Measurements from ENCODE around the gene EEF1G.
"Not testable (repeated sequence)": the region's sequence is repeated elsewhere in the genome, so short reads cannot be mapped to it uniquely, and the experiment has no call there.

EEF1G gene

GRCh38 chr11:62573592-62574362 lies at the start of gene EEF1G:
TSS of gene EEF1G (minus strand) at chr11:62573891. CDS start at chr11:62573842, 49 bp downstream.
- Mint-ChIP-seq H3K9me3 (ENCODE audit: low read depth) (no peaks in the 10 kb centered on the region), H3K4me1 (ENCODE audit: low read depth) (peaks cover 49% of the 10 kb centered on the region), H3K4me3 (peak within 1 kb of the TSS; percentile 99), H3K27me3 (no peaks in the 10 kb centered on the region), H3K36me3 (peaks cover 17% of the 10 kb centered on the region), H3K27ac (peak within 1 kb of the TSS; percentile 98)

DNA sequence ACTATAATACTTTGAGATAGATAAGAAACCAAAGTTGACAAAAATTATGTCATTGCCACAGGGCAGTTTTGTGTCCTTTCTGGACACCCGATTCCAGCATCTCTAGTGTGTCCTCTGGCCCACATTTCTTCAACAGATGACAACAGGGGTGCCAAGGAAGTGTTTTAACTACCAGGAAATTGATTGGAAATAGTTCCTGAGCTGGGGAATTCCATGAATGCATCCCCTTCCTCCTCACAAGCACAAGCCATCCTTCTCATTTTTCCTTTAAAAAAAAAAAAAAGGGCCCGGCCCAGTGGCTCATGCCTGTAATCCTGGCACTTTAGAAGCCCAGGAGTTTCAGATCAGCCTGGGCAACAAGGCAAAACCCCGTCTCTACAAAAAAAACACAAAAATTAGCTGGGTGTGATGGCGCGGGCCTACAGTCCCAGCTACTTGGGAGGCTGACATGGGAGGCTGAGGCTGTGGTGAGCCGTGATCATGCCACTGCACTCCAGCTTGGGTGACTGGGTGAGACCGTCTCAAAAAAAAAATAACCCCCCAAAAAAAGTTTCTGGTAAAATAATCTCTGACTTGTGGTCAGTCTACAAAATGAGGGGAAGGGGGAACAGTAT lies 48.9 kb upstream of the EEF1G start:
- Mint-ChIP-seq H3K27ac (peak overlapping the region; percentile 99), H3K36me3 (peaks cover 7% of the 10 kb centered on the region), H3K4me1 (ENCODE audit: low read depth) (peaks cover 28% of the 10 kb centered on the region), H3K27me3 (no peaks in the 10 kb centered on the region), H3K9me3 (ENCODE audit: low read depth) (no peaks in the 10 kb centered on the region), H3K4me3 (peak overlapping the region; percentile 88)

DNA sequence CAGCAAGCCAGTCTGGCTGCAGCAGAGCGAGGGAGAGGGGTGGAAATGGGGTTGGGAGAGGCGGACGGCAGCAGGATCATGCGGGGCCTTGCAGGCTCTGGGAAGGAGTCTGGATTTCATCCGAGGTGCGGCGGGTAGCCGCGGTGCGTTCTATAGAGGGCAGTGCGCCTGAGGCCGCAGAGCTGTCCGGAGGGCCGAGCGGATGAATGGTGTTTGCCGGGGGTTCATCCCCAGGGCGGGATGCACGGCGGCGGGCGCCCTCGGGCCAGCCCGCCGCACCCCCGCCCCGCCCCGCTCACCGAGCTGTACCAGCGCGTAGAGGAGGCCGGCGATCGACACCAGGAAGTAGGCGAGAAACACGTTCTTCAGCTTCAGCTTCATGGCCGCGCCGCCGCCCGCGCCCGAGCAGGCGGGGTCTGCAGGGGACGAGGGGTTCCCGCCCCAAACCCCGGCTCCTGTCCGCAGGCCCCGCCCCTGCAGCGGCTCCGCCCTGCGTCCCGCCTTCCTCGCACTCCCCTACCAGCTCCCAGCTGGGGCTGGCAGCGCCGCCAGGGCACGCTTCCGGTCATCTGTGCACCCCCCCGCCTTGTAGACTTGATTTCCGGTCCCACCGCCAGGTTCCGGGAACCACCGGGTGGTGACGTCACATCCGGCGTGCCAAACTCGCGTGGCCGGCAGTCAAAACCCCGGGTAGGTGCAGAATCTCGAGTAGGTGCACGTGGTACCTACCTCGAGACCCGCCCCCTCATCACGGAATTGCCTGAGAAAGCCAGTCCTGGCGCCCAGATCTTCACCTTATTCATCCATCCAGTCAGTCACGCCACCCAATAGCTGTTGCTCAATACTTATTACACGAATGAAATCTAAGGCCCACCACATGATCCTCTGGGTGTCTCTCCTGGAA lies 48.1 kb upstream of the EEF1G start, which contains the start of gene B3GAT3:
Gene B3GAT3, minus strand, starts transcription at position 420 of the 904 bp plus-strand sequence. Its CDS starts 39 bp downstream, at position 381.
- Mint-ChIP-seq H3K9me3 (ENCODE audit: low read depth) (no peaks in the 10 kb centered on the region), H3K4me1 (ENCODE audit: low read depth) (peaks cover 28% of the 10 kb centered on the region), H3K36me3 (peaks cover 7% of the 10 kb centered on the region), H3K27ac (peak within 1 kb of the TSS; percentile 99), H3K4me3 (peak within 1 kb of the TSS; percentile 100), H3K27me3 (no peaks in the 10 kb centered on the region)

- H3K27ac Mint-ChIP-seq: peak overlapping the region; percentile 99
- no peaks in the 10 kb centered on the region for H3K27me3 Mint-ChIP-seq
- no peaks in the 10 kb centered on the region for H3K9me3 Mint-ChIP-seq (ENCODE audit: low read depth)
- peaks cover 7% of the 10 kb centered on the region for H3K36me3 Mint-ChIP-seq
- H3K4me1 Mint-ChIP-seq (ENCODE audit: low read depth): peaks cover 30% of the 10 kb centered on the region
- H3K4me3 Mint-ChIP-seq: peak overlapping the region; percentile 100
These were observed 47.4 kb upstream of the EEF1G start for GRCh38 chr11:62621027-62621566.

DNA sequence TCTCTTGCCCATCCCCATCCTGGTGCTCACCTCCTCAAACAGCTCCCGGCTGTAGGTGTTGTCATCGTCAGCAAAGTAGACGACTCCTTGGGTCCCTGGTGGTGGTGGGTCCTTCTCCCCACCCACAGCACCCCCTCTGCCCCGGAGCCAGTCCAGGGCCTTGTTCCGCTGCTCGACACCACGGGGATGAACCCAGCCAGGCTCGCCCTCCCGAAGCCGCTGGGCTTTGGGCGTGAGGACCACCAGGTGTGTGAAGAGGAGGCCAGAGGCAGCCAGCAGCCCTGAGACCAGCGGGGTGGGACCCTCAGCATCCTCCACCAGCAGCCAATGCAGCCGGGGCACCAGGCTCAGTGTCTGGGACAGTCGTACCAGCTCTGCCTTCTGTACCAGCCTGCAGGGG lies 43.3 kb upstream of the EEF1G start:
- H3K27ac Mint-ChIP-seq; H3K36me3 Mint-ChIP-seq; H3K27me3 Mint-ChIP-seq; H3K4me3 Mint-ChIP-seq; H3K9me3 Mint-ChIP-seq (ENCODE audit: low read depth): not testable (repeated sequence)
- peaks cover 39% of the 10 kb centered on the region for H3K4me1 Mint-ChIP-seq (ENCODE audit: low read depth)

DNA sequence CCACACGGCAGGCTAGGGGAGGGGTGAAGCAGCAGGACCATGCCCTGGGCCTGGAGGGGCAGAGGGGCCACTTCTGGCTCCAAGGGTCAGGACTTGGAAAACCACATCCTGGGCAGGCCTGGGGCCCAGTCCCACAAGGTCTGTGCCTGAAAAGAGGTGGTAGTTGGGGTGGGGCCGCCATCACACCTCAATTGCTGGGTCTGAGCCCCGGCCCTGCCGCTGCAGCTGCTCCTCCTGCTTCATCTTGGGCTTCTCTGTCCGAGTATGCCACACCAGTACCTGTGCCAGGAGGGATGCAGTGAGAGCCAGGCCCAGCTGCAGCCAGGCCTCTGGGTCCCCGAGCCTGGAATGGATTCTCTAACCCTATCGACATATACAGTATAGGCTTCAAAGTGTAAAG lies 41.8 kb upstream of the EEF1G start:
- peaks cover 2% of the 10 kb centered on the region for H3K36me3 Mint-ChIP-seq
- no peaks in the 10 kb centered on the region for H3K27me3 Mint-ChIP-seq
- H3K4me3 Mint-ChIP-seq: no peak overlapping the region
- H3K4me1 Mint-ChIP-seq (ENCODE audit: low read depth): peaks cover 36% of the 10 kb centered on the region
- no peak overlapping the region for H3K27ac Mint-ChIP-seq
- no peaks in the 10 kb centered on the region for H3K9me3 Mint-ChIP-seq (ENCODE audit: low read depth)

DNA sequence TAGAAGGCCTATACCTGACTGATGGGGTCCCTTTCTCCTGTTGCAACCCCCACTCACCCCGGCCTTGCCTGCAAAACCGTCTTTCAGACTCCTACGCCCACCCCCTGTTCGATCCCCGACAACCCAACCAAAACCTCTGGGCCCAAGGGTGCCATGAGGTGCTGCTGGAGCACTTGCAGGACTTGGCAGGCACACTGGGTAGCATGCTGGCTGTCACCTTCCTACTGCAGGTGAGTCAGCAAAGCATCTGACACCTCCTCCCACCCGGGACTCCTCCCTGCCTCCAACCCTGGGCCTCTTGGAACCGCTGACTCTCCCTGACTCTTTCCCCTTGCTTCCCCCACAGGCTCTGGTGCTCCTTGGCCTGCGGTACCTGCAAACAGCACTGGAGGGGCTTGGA lies 40.6 kb upstream of the EEF1G start:
- H3K4me1 Mint-ChIP-seq (ENCODE audit: low read depth): peaks cover 41% of the 10 kb centered on the region
- peaks cover 2% of the 10 kb centered on the region for H3K36me3 Mint-ChIP-seq
- peak overlapping the region; percentile 74 for H3K4me3 Mint-ChIP-seq

GRCh38 chr11:62613291-62613778 lies 39.6 kb upstream of the EEF1G start:
- Mint-ChIP-seq H3K9me3 (ENCODE audit: low read depth) (no peaks in the 10 kb centered on the region), H3K4me3 (peak overlapping the region; percentile 58), H3K27me3 (no peaks in the 10 kb centered on the region), H3K27ac (no peak overlapping the region), H3K36me3 (peaks cover 2% of the 10 kb centered on the region), H3K4me1 (ENCODE audit: low read depth) (peaks cover 44% of the 10 kb centered on the region)

More for the DNA sequence above, 40.6 kb upstream of the EEF1G start:
- H3K9me3 Mint-ChIP-seq (ENCODE audit: low read depth): no peaks in the 10 kb centered on the region
- peak overlapping the region; percentile 91 for H3K27ac Mint-ChIP-seq
- no peaks in the 10 kb centered on the region for H3K27me3 Mint-ChIP-seq

GRCh38 chr11:62612366-62613290 lies 38.9 kb upstream of the EEF1G start, which contains the start of the genes EML3 and ROM1:
TSS of gene EML3 (minus strand) at chr11:62612775. CDS start at chr11:62612457, 318 bp downstream.
TSS of gene ROM1 (plus strand) at chr11:62613257. CDS start at chr11:62613282, 25 bp downstream.
- Mint-ChIP-seq H3K36me3 (peaks cover 2% of the 10 kb centered on the region), H3K4me1 (ENCODE audit: low read depth) (peaks cover 50% of the 10 kb centered on the region), H3K4me3 (peak within 1 kb of the TSS; percentile 99), H3K27me3 (no peaks in the 10 kb centered on the region), H3K27ac (peak within 1 kb of the TSS; percentile 99), H3K9me3 (ENCODE audit: low read depth) (no peaks in the 10 kb centered on the region)

DNA sequence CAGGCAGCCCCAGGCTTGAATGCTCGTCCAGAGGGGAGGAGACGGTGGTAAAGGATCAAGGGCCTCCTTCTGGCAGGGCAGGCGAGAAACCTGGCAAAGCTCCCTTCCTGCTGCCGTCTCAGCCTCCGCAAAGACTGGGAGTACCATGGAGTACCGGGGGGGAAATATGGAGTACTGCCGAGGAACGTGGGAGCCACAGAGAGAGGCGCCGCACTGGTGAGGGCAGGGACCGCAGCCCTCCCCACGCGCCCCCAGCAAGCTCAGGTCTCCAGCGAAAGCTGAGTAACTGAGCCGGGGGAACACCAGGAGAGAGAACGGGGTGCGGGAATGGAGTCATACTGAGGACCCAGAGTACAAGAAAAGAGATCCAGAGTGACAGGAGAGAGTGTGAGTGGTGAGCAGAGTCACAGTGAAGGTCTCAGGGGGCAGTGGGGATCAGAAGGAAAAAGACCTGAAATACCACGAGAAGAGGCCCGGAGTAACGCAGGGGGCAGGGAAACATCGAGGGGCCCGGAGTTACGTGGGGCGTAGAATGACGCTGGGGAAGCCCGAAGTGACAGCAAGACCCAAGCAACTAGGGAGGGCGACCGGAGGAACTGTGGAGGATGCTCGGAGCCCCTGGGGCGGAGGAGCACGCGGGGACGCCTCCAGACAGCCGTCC lies 38.1 kb upstream of the EEF1G start:
- H3K27ac Mint-ChIP-seq: peak overlapping the region; percentile 99
- peak overlapping the region; percentile 99 for H3K4me3 Mint-ChIP-seq
- no peaks in the 10 kb centered on the region for H3K27me3 Mint-ChIP-seq
- no peaks in the 10 kb centered on the region for H3K9me3 Mint-ChIP-seq (ENCODE audit: low read depth)
- peaks cover 53% of the 10 kb centered on the region for H3K4me1 Mint-ChIP-seq (ENCODE audit: low read depth)
- H3K36me3 Mint-ChIP-seq: peaks cover 2% of the 10 kb centered on the region

GRCh38 chr11:62610814-62611704 lies 37.4 kb upstream of the EEF1G start:
- H3K9me3 Mint-ChIP-seq (ENCODE audit: low read depth): no peaks in the 10 kb centered on the region
- H3K27ac Mint-ChIP-seq: peak overlapping the region; percentile 99
- peaks cover 4% of the 10 kb centered on the region for H3K36me3 Mint-ChIP-seq
- H3K4me1 Mint-ChIP-seq (ENCODE audit: low read depth): peaks cover 53% of the 10 kb centered on the region
- peak overlapping the region; percentile 99 for H3K4me3 Mint-ChIP-seq
- no peaks in the 10 kb centered on the region for H3K27me3 Mint-ChIP-seq

- peaks cover 4% of the 10 kb centered on the region for H3K36me3 Mint-ChIP-seq
These were observed 36.7 kb upstream of the EEF1G start for GRCh38 chr11:62610403-62610802.

More at GRCh38 chr11:62610403-62610802, 36.7 kb upstream of the EEF1G start:
- no peaks in the 10 kb centered on the region for H3K9me3 Mint-ChIP-seq (ENCODE audit: low read depth)
- H3K27me3 Mint-ChIP-seq: no peaks in the 10 kb centered on the region
- H3K27ac Mint-ChIP-seq: peak overlapping the region; percentile 99
- peaks cover 53% of the 10 kb centered on the region for H3K4me1 Mint-ChIP-seq (ENCODE audit: low read depth)
- H3K4me3 Mint-ChIP-seq: peak overlapping the region; percentile 80

Data from activated naive CD8-positive, alpha-beta T cell (primary cell).